ENCODE measurements around the gene ABHD15. TPM values are rescaled to one million over a fixed set of nuclear protein-coding genes. Genes with fewer than 3 reads are reported as not detected.

ABHD15 gene
- polyA plus RNA-seq, 1 donor from 2014 or later: 0.21 TPM

GRCh38 chr17:29588562-29589411, 21.9 kb upstream of the ABHD15 start:
- Histone ChIP-seq H3K27ac (ENCODE audit: low read length) (peak overlapping the region; percentile 53), H3K9me2 (ENCODE audit: insufficient read depth, low read length) (no peaks in the 10 kb centered on the region), H2AFZ (ENCODE audit: low read depth, low read length) (no peak overlapping the region), H3K9me3 (ENCODE audit: low read length) (no peaks in the 10 kb centered on the region), H3K9ac (ENCODE audit: low read length) (peak overlapping the region; percentile 85), H3F3A (ENCODE audit: insufficient read depth, low read length, poor library complexity, severe bottlenecking) (peaks cover 2% of the 10 kb centered on the region), H3K36me3 (ENCODE audit: insufficient read depth, low read length) (no peaks in the 10 kb centered on the region), H4K20me1 (ENCODE audit: insufficient read depth) (peaks cover 15% of the 10 kb centered on the region), H3K4me2 (ENCODE audit: low read length) (peak overlapping the region; percentile 58), H3K79me2 (replicated peaks; ENCODE audit: insufficient read depth, low read length) (peaks cover 34% of the 10 kb centered on the region), H3K4me3 (ENCODE audit: low read length) (peak overlapping the region; percentile 97), H3K27me3 (ENCODE audit: insufficient read depth, low read depth, low read length) (no peaks in the 10 kb centered on the region)
- peak; percentile 37 for TF ChIP-seq MXI1 (conservative IDR thresholded peaks at IDR 0.05; ENCODE audit: poor library complexity, severe bottlenecking)
- no peak for TF ChIP-seq TAF1 (IDR thresholded peaks at IDR 0.05; ENCODE audit: low read depth)
- TF ChIP-seq RAD21 (conservative IDR thresholded peaks at IDR 0.05): no peak
- TF ChIP-seq SMC3 (conservative IDR thresholded peaks at IDR 0.05; ENCODE audit: poor library complexity): peak; percentile 11
- no peak for TF ChIP-seq POLR2AphosphoS5 (IDR thresholded peaks at IDR 0.05)

- H4K20me1 ChIP-seq (ENCODE audit: insufficient read depth): peaks cover 15% of the 10 kb centered on the region
- peaks cover 31% of the 10 kb centered on the region for H3K79me2 ChIP-seq (replicated peaks; ENCODE audit: insufficient read depth, low read length)
- no peaks in the 10 kb centered on the region for H3K9me2 ChIP-seq (ENCODE audit: insufficient read depth, low read length)
- H3K27ac ChIP-seq (ENCODE audit: low read length): peak overlapping the region; percentile 53
- no peak for TF ChIP-seq MXI1 (conservative IDR thresholded peaks at IDR 0.05; ENCODE audit: poor library complexity, severe bottlenecking)
- TF ChIP-seq SMC3 (conservative IDR thresholded peaks at IDR 0.05; ENCODE audit: poor library complexity): no peak
- TF ChIP-seq REST (IDR thresholded peaks at IDR 0.05; ENCODE audit: borderline replicate concordance): no peak
- no peak for TF ChIP-seq CTCF (IDR thresholded peaks at IDR 0.05; ENCODE audit: poor library complexity, severe bottlenecking)
- TF ChIP-seq POLR2AphosphoS5 (IDR thresholded peaks at IDR 0.05): no peak
- no peak for TF ChIP-seq EZH2 (IDR thresholded peaks at IDR 0.05; ENCODE audit: borderline replicate concordance, insufficient read depth, low read length, poor library complexity, severe bottlenecking)
- no peak for TF ChIP-seq EP300 (conservative IDR thresholded peaks at IDR 0.05; ENCODE audit: poor library complexity, severe bottlenecking)
- TF ChIP-seq RAD21 (conservative IDR thresholded peaks at IDR 0.05): no peak
- no peak for TF ChIP-seq TAF1 (IDR thresholded peaks at IDR 0.05; ENCODE audit: low read depth)
- H3K9ac ChIP-seq (ENCODE audit: low read length): peak overlapping the region; percentile 85
- no peak overlapping the region for H2AFZ ChIP-seq (ENCODE audit: low read depth, low read length)
- no peaks in the 10 kb centered on the region for H3K9me3 ChIP-seq (ENCODE audit: low read length)
- H3K4me3 ChIP-seq (ENCODE audit: low read length): peak overlapping the region; percentile 97
- H3F3A ChIP-seq (ENCODE audit: insufficient read depth, low read length, poor library complexity, severe bottlenecking): peaks cover 2% of the 10 kb centered on the region
- H3K4me2 ChIP-seq (ENCODE audit: low read length): peak overlapping the region; percentile 58
- H3K36me3 ChIP-seq (ENCODE audit: insufficient read depth, low read length): no peaks in the 10 kb centered on the region
- no peaks in the 10 kb centered on the region for H3K27me3 ChIP-seq (ENCODE audit: insufficient read depth, low read depth, low read length)
Observed at GRCh38 chr17:29588017-29588561, 21.3 kb upstream of the ABHD15 start.
